ENCODE data around the gene CAMTA1.

Gene CAMTA1

GRCh38 chr1:7667625-7668218 lies 882.5 kb downstream of the CAMTA1 start:
- H3K4me3 ChIP-seq (ENCODE audit: low read depth, low read length) = no peak overlapping the region

GRCh38 chr1:7669559-7670311 lies 884.5 kb downstream of the CAMTA1 start:
- H3K4me3 ChIP-seq (ENCODE audit: low read depth, low read length) = no peak overlapping the region
- DNase-seq (ENCODE audit: low read depth) = no peak

More at GRCh38 chr1:7667625-7668218, 882.5 kb downstream of the CAMTA1 start:
- no peak for DNase-seq (ENCODE audit: low read depth)

DNA sequence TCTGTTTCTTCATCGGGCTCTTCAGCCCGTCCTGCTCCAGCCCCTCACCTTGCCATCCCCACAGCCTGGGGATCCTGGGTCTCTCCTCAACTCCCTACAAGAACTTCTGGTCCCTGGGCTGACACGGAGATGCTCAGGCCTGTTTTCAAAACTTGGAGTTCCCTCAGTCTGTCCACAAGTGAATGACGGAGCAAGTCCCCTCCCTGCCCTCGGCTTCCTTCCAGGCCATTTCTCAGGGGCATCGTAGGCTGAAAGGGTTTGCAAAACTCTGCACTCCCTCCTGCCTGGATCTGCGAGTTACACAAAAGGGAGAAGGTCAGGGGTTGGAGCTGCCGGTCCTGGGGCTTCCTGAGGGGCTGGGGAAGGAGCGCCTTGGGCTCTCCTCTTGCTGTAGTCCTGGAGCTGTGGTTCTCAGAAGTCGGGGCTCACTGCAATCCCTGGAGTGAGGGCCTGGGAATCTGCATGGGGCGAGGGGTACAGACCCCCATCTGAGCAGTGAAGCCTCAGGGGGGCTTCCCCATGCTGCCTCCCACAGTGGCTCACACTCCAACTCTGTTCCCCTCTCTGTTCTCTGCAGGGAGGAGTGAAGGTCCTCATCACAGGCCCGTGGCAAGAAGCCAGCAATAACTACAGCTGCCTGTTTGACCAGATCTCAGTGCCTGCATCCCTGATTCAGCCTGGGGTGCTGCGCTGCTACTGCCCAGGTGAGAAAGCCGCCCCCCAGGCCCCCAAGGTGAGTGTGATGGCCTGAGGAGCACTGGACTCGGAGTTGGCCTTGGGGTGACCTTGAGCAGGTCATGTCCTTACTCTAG lies 885.3 kb downstream of the CAMTA1 start:
- H3K4me3 ChIP-seq (ENCODE audit: low read depth, low read length) = no peak overlapping the region
- no peak for DNase-seq (ENCODE audit: low read depth)

GRCh38 chr1:7671146-7671465 lies 885.9 kb downstream of the CAMTA1 start:
- H3K4me3 ChIP-seq (ENCODE audit: low read depth, low read length) = no peak overlapping the region
- no peak for DNase-seq (ENCODE audit: low read depth)

GRCh38 chr1:7671676-7672075 lies 886.4 kb downstream of the CAMTA1 start:
- DNase-seq (ENCODE audit: low read depth) = no peak
- no peak overlapping the region for H3K4me3 ChIP-seq (ENCODE audit: low read depth, low read length)

- DNase-seq (ENCODE audit: low read depth) = no peak
- no peak overlapping the region for H3K4me3 ChIP-seq (ENCODE audit: low read depth, low read length)
These were observed 887.6 kb downstream of the CAMTA1 start for GRCh38 chr1:7672864-7673263.

- no peak overlapping the region for H3K4me3 ChIP-seq (ENCODE audit: low read depth, low read length)
- DNase-seq (ENCODE audit: low read depth) = no peak
These were observed 889.7 kb downstream of the CAMTA1 start for GRCh38 chr1:7674972-7675371.

DNA sequence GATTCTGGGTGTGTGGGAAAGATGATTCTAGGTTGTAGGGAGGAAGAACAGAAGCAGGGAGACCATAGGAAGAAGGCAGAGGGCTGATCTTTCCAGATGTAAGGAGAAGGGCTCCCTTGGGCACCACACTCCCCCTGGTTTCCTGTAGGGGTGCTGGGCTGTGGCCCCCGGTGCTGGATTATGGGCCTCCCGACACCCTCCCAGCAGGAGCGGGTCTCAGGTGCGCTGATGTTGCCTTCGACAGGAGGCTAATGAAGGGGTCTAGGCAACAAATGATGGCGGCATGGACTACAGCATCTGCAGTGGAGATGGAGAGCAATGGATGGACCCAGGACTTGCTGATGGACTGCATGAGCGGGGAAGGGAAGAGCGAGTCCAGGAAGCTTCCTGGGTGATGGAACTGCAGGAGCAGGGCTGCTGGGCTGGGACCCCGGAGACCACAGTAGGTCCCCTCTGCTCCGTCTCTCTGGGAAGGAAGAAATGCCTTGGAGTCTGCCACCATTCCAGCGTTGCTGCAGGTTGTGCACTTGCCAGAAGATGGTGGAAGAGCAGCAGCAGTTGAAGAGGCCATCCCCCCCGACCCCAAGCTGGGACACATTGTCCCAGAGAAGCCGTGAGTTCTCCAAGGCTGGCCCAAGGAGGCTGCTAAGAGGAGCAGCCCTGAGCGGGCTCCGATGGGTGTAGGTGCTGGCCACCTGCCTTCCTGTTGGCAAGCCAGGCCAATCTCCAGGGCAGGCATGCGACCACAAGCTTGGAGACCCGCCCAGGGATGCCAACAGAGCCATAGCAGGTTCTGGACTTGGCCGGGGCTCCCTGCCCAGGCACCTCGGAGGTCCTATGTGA lies 890.4 kb downstream of the CAMTA1 start:
- DNase-seq (ENCODE audit: low read depth) = no peak
- H3K4me3 ChIP-seq (ENCODE audit: low read depth, low read length) = no peak overlapping the region

DNA sequence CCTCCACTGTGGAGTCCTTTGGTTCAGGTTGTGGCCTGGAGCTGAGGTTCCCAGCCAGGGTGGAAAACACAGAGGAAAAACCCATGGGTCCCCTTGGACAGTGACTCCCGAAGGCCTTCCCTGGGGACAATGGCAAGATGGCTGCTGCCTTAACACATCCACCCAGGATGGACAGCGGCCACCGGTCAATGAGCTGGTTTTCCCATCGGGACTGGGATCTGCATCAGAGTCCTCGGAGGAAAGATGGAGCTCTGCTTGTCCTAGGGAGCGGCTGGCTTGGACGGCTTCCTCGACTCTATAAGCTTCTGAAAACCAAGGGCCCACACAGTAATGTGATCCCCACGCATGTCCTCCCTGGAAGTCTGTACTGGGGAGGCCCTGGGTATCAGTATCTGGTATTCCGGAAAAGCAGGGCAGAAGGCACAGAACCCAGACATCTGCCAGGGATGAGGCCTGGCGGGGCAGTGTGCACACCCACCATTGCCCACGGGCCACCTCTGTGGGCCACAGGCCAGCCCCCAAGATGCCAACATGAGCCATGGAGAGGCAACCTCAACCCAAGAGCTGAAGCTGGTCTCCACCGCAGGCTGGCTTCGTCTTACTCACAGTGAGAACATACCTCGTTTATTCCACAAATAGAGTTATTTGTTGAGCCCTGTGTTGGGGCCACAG lies 891.2 kb downstream of the CAMTA1 start:
- no peak overlapping the region for H3K4me3 ChIP-seq (ENCODE audit: low read depth, low read length)
- DNase-seq (ENCODE audit: low read depth) = no peak

DNA sequence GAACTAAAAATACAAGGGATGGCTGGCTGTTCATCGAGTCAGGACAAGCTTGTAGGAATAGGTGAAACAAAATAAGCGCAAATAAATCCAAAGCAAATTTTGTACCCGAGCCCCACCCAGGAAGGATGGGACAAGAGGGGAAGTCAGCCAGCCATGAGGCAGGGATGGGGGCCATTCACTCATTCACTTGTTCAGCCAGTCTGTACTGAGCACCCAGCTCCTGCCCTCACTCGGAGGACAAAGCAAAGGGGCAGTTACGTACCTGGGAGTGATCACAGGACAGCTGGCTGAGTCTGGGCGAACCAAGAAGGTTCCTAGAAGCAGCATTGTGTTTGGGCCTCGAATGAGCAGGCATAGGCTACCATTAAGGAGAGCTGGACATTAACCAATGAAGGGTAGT lies 891.9 kb downstream of the CAMTA1 start:
- no peak overlapping the region for H3K4me3 ChIP-seq (ENCODE audit: low read depth, low read length)
- DNase-seq (ENCODE audit: low read depth) = no peak

GRCh38 chr1:7677815-7678214 lies 892.6 kb downstream of the CAMTA1 start:
- H3K4me3 ChIP-seq (ENCODE audit: low read depth, low read length) = no peak overlapping the region
- no peak for DNase-seq (ENCODE audit: low read depth)

GRCh38 chr1:7678491-7679158 lies 893.4 kb downstream of the CAMTA1 start:
- no peak for DNase-seq (ENCODE audit: low read depth)
- no peak overlapping the region for H3K4me3 ChIP-seq (ENCODE audit: low read depth, low read length)

DNA sequence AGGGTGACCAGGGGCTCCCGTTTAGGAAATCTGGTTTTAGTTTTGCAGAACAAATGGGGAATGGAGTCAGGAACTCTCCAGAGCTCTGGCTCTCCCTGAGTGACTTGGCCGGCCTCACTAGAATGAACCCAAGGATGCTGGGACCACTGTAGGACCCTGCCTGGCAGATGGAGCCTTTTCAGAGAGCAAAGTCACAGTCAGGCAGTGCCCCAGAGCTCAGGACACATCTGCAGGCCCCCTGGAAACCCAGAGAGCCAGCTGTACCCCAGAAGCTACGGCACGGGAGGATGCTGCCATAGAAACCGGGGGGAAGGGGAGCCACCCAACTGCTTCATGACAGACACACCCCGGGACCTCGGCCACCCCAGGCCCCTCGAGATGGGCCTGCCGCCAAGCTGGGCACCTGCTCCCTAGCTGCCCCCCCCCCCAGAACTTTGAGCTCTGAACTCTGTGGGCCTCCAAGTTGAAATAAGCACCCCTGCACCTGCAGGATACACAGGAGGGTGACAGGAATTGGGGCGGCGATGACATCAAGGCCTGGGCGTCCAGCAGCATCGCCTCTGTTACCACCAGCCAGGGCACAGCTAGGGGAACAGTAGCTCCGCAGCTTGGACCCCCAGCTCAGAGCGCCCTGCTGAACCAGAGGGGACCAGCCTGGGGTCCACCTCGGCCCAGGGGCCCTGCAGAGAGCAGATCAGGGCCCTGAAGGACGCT lies 894.1 kb downstream of the CAMTA1 start:
- no peak for DNase-seq (ENCODE audit: low read depth)
- H3K4me3 ChIP-seq (ENCODE audit: low read depth, low read length) = peak overlapping the region; percentile 64

DNA sequence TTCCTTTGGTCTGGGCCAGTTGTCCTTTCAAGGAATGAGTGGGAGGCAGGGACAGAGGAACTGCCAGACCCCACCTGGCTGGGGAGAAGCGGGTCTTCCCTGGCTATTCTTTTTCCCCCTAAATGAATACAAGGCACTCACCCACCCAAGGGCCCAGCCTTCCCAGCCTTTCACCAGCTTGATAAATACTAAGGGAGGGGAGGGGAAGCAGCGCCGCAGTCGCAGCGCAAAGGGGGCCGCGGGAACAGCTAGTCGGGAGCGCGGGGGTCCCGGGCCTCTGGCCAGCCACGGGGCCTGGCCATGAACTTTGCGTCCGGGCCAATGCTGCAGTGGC lies 894.6 kb downstream of the CAMTA1 start:
- DNase-seq (ENCODE audit: low read depth) = no peak

GRCh38 chr1:7680207-7680954 lies 895.1 kb downstream of the CAMTA1 start:
- DNase-seq (ENCODE audit: low read depth) = no peak
- peak overlapping the region; percentile 64 for H3K4me3 ChIP-seq (ENCODE audit: low read depth, low read length)

More for the DNA sequence above, 894.6 kb downstream of the CAMTA1 start:
- H3K4me3 ChIP-seq (ENCODE audit: low read depth, low read length) = peak overlapping the region; percentile 64

DNA sequence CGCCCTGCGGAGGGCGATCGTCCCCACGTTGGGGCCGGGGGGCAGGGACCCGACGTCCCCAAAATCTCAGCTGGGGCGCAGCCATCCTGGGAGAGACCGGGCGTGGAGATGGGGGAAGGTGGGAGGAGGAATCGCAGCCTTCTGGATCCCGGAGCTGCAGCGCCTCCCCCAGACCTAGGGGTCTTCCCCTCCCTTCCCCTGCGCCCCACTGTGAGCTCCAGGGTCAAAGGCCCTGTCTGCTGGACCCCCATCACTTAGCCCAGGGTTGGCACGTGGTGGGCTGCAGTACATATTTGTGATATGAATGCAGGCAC lies 895.7 kb downstream of the CAMTA1 start:
- DNase-seq (ENCODE audit: low read depth) = no peak
- peak overlapping the region; percentile 64 for H3K4me3 ChIP-seq (ENCODE audit: low read depth, low read length)

- H3K4me3 ChIP-seq (ENCODE audit: low read depth, low read length) = no peak overlapping the region
- no peak for DNase-seq (ENCODE audit: low read depth)
These were observed 896.1 kb downstream of the CAMTA1 start for GRCh38 chr1:7681401-7681800.

DNA sequence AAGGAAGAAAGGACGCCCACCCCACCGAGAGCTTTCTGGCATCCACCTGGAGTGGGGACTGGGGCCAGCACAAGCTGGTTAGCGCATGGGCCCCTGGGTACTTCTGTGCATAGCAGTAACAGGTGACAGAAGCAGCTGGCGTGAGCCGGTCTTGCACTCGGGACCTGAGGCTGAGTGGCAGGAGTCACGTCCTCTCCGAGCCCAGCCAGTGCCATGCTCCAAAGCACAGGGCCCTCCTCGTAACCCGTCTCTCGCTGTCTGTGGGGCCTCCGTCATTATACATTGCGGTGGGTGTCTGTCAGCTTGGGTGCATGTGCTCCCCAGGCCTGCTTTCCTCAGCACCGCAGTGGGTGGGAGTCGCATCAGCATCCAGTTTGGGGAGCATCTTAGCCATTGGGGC lies 898.3 kb downstream of the CAMTA1 start:
- no peak for DNase-seq (ENCODE audit: low read depth)
- no peak overlapping the region for H3K4me3 ChIP-seq (ENCODE audit: low read depth, low read length)
